Breast epithelium (tissue), 4 donors: ENCODE measurements around the gene CABLES2. TPM values are rescaled to one million over a fixed set of nuclear protein-coding genes. Genes with fewer than 3 reads are reported as not detected.
A peak's percentile ranks its signal among the peaks of the same experiment; 100 is the strongest.

ENCODE experiments used
- DNase-seq, 2 donors: peaks; one replicate each; pipeline ENCODE4 v3.0.0-alpha.2; 2019; ENCODE audit warnings: low spot score in 2 of 2
- H3K27ac ChIP-seq, 2 donors: fragments of 200-600 bp; sonication (generic) in 1 of 2; one replicate each; pipeline ENCODE4 v1.5.1; 2016 to 2019; ENCODE audit warnings: mild to moderate bottlenecking in 1 of 2
- H3K27me3 ChIP-seq, 2 donors: fragments of 200-600 bp; sonication (generic) in 1 of 2; one replicate each; pipeline versions ENCODE4 v1.5.1 to v1.6.0; 2017 to 2019; ENCODE audit warnings: control low read depth in 1 of 2, mild to moderate bottlenecking in 1 of 2
- H3K36me3 ChIP-seq: fragments of 200-600 bp; one replicate; pipeline ENCODE4 v1.5.1; 2019
- H3K4me1 ChIP-seq, 2 donors: fragments of 200-600 bp; sonication (generic); one replicate each; pipeline ENCODE4 v1.5.1; 2016 to 2019; ENCODE audit warnings: control low read depth in 1 of 2
- H3K4me3 ChIP-seq, 3 donors: fragments of 200-600 bp; sonication (generic); 1 replicate in 2 of 3; 2 replicates in 1 of 3; pipeline ENCODE4 v1.5.1; 2016 to 2019; ENCODE audit warnings: mild to moderate bottlenecking in 3 of 3, moderate library complexity in 2 of 3
- H3K9me3 ChIP-seq, 2 donors: fragments of 200-600 bp; sonication (generic) in 1 of 2; one replicate each; pipeline ENCODE4 v1.5.1; 2016 to 2019; ENCODE audit warnings: control low read depth in 1 of 2
- CTCF ChIP-seq, 3 donors: fragments of 450-650 bp; IDR thresholded peaks; one replicate each; pipeline ENCODE4 v1.5.1; 2016 to 2017; ENCODE audit warnings: antibody characterized with exemption in 3 of 3, mild to moderate bottlenecking in 3 of 3, moderate library complexity in 3 of 3
- POLR2A ChIP-seq: fragments of 450-650 bp; IDR thresholded peaks from one replicate; pipeline ENCODE4 v1.6.1; 2016; ENCODE audit warnings: antibody characterized with exemption, mild to moderate bottlenecking, moderate library complexity
- POLR2AphosphoS5 ChIP-seq, 3 donors: sonication (generic); formaldehyde crosslinking; IDR thresholded peaks; one replicate each; pipeline ENCODE4 v1.6.1; 2017; ENCODE audit warnings: antibody characterized with exemption in 3 of 3
- intact Hi-C: fragments of 100-400 bp; cut with DNase I; formaldehyde crosslinking; loops from one replicate; pipeline ENCODE4 v1.15.1; 2023; ENCODE audit warnings: low total_unique reads
- total RNA-seq, 3 donors: library from RNA; depleted of rRNA; stranded (reverse); fragments of >200 nt; gene quantifications; one replicate each; pipeline ENCODE4 v1.1.0, GENCODE V29; 2016

Gene CABLES2
- total RNA-seq, 3 donors from 2014 or later = 1.8 to 3.2 (median 2.9) TPM

- TF ChIP-seq POLR2AphosphoS5 (IDR thresholded peaks at IDR 0.05) (no peak), CTCF (IDR thresholded peaks at IDR 0.05) (no peak), POLR2A (no peak)
- Histone ChIP-seq H3K27me3 (peaks cover 0 to 4% of the 10 kb centered on the region in 2 donors), H3K36me3 (no peaks in the 10 kb centered on the region), H3K4me3 (no peak overlapping the region), H3K4me1 (peaks cover 0 to 20% of the 10 kb centered on the region in 2 donors), H3K27ac (no peak overlapping the region), H3K9me3 (no peaks in the 10 kb centered on the region)
- intact Hi-C loops = no loop called here
- no peak for DNase-seq
Observed at GRCh38 chr20:62413025-62413570, 6.0 kb upstream of the CABLES2 start.

- Histone ChIP-seq H3K27ac (no peak overlapping the region), H3K36me3 (no peaks in the 10 kb centered on the region), H3K4me1 (peaks cover 3 to 20% of the 10 kb centered on the region in 2 donors), H3K27me3 (peaks cover 0 to 4% of the 10 kb centered on the region in 2 donors), H3K4me3 (no peak overlapping the region), H3K9me3 (no peaks in the 10 kb centered on the region)
- intact Hi-C loops = no loop called here
- no peak for DNase-seq
- no peak for TF ChIP-seq POLR2A
- no peak for TF ChIP-seq CTCF (IDR thresholded peaks at IDR 0.05)
- no peak for TF ChIP-seq POLR2AphosphoS5 (IDR thresholded peaks at IDR 0.05)
Observed at GRCh38 chr20:62412194-62413024, 5.3 kb upstream of the CABLES2 start.

GRCh38 chr20:62411479-62412193 is 4.6 kb upstream of the CABLES2 start:
- TF ChIP-seq POLR2AphosphoS5 (IDR thresholded peaks at IDR 0.05) (no peak), POLR2A (no peak), CTCF (IDR thresholded peaks at IDR 0.05) (no peak)
- Histone ChIP-seq H3K27me3 (peaks cover 0 to 4% of the 10 kb centered on the region in 2 donors), H3K4me3 (no peak overlapping the region), H3K9me3 (no peaks in the 10 kb centered on the region), H3K27ac (no peak overlapping the region), H3K36me3 (no peaks in the 10 kb centered on the region), H3K4me1 (peaks cover 5 to 20% of the 10 kb centered on the region in 2 donors)
- intact Hi-C loops = no loop called here
- DNase-seq = no peak

- Histone ChIP-seq H3K27ac (peak overlapping the region in 1 of 2 donors; percentile 2), H3K9me3 (no peaks in the 10 kb centered on the region), H3K4me1 (peaks cover 5 to 26% of the 10 kb centered on the region in 2 donors), H3K4me3 (no peak overlapping the region), H3K36me3 (no peaks in the 10 kb centered on the region), H3K27me3 (peaks cover 0 to 4% of the 10 kb centered on the region in 2 donors)
- no peak for TF ChIP-seq POLR2AphosphoS5 (IDR thresholded peaks at IDR 0.05)
- no peak for TF ChIP-seq POLR2A
- TF ChIP-seq CTCF (IDR thresholded peaks at IDR 0.05) = no peak
- intact Hi-C loops = no loop called here
- DNase-seq = no peak
Observed at GRCh38 chr20:62410746-62411478, 3.8 kb upstream of the CABLES2 start.
